Right atrium auricular region (tissue), 2 donors: ENCODE results near the gene CERS2. TPM values are rescaled to one million over a fixed set of nuclear protein-coding genes. Genes with fewer than 3 reads are reported as not detected.

Experiments used
- DNase-seq: peaks from one replicate; pipeline ENCODE4 v3.0.0-alpha.2; 2019; ENCODE audit warnings: low spot score
- H3K27ac ChIP-seq, 2 donors: fragments of 200-600 bp; sonication (generic); 1 replicate in 1 of 2; 2 replicates in 1 of 2; pipeline ENCODE4 v1.5.1; 2016 to 2019
- H3K27me3 ChIP-seq, 2 donors: fragments of 200-600 bp; sonication (generic); one replicate each; pipeline versions ENCODE4 v1.5.1 to v1.6.0; 2017 to 2019
- H3K36me3 ChIP-seq: fragments of 200-600 bp; sonication (generic); one replicate; pipeline ENCODE4 v1.5.1; 2016
- H3K4me1 ChIP-seq, 2 donors: fragments of 200-600 bp; sonication (generic); one replicate each; pipeline versions ENCODE4 v1.5.1 to v1.6.0; 2017 to 2019
- H3K4me3 ChIP-seq, 2 donors: fragments of 200-600 bp; sonication (generic); 1 replicate in 1 of 2; 2 replicates in 1 of 2; pipeline ENCODE4 v1.5.1; 2017 to 2019; ENCODE audit warnings: mild to moderate bottlenecking in 1 of 2, moderate library complexity in 1 of 2
- H3K9me3 ChIP-seq, 2 donors: fragments of 200-600 bp; sonication (generic); one replicate each; pipeline ENCODE4 v1.5.1; 2019
- CTCF ChIP-seq, 2 donors: fragments of 200-600 bp; sonication (generic); IDR thresholded peaks; one replicate each; pipeline ENCODE4 v1.5.1; 2019; ENCODE audit warnings: antibody characterized with exemption in 2 of 2
- total RNA-seq, 2 donors: library from RNA; depleted of rRNA; stranded (reverse); fragments of >200 nt; gene quantifications; one replicate each; pipeline ENCODE4 v1.1.0, GENCODE V29; 2016

CERS2 gene
- total RNA-seq: 10 to 100 TPM; 47.9 to 91.4 TPM

- TF ChIP-seq CTCF (IDR thresholded peaks at IDR 0.05): no peak
- Histone ChIP-seq H3K9me3 (no peaks in the 10 kb centered on the region), H3K27me3 (no peaks in the 10 kb centered on the region), H3K27ac (peak within 1 kb of the TSS; percentile 94 to 97), H3K4me3 (peak within 1 kb of the TSS; percentile 84 to 89), H3K4me1 (peaks cover 0 to 72% of the 10 kb centered on the region in 2 donors), H3K36me3 (no peaks in the 10 kb centered on the region)
- DNase-seq: peak; percentile 75
Observed at GRCh38 chr1:150974580-150975478, at the start of gene CERS2. TSS of gene CERS2 (minus strand) at chr1:150974835. CDS start at chr1:150969090, 5,745 bp downstream.

GRCh38 chr1:151013518-151013917 lies 38.9 kb upstream of the CERS2 start:
- no peak for TF ChIP-seq CTCF (IDR thresholded peaks at IDR 0.05)
- Histone ChIP-seq H3K4me3 (no peak overlapping the region), H3K4me1 (peaks cover 0 to 56% of the 10 kb centered on the region in 2 donors), H3K36me3 (peaks cover 14% of the 10 kb centered on the region), H3K27ac (peak overlapping the region; percentile 52 to 96), H3K27me3 (no peaks in the 10 kb centered on the region), H3K9me3 (no peaks in the 10 kb centered on the region)
- peak; percentile 72 for DNase-seq

GRCh38 chr1:151012684-151013471 lies 38.2 kb upstream of the CERS2 start:
- Histone ChIP-seq H3K36me3 (peaks cover 8% of the 10 kb centered on the region), H3K4me3 (no peak overlapping the region), H3K4me1 (peaks cover 0 to 58% of the 10 kb centered on the region in 2 donors), H3K27ac (peak overlapping the region; percentile 52 to 96), H3K9me3 (no peaks in the 10 kb centered on the region), H3K27me3 (no peaks in the 10 kb centered on the region)
- no peak for DNase-seq
- TF ChIP-seq CTCF (IDR thresholded peaks at IDR 0.05): no peak

GRCh38 chr1:151011154-151011850 lies 36.7 kb upstream of the CERS2 start:
- Histone ChIP-seq H3K36me3 (peaks cover 4% of the 10 kb centered on the region), H3K4me1 (peaks cover 0 to 70% of the 10 kb centered on the region in 2 donors), H3K27ac (peak overlapping the region; percentile 52 to 96), H3K27me3 (no peaks in the 10 kb centered on the region), H3K4me3 (no peak overlapping the region), H3K9me3 (no peaks in the 10 kb centered on the region)
- TF ChIP-seq CTCF (IDR thresholded peaks at IDR 0.05): no peak
- DNase-seq: no peak

- Histone ChIP-seq H3K4me3 (no peak overlapping the region), H3K9me3 (no peaks in the 10 kb centered on the region), H3K27me3 (no peaks in the 10 kb centered on the region), H3K27ac (peak overlapping the region in 1 of 2 donors; percentile 96), H3K36me3 (no peaks in the 10 kb centered on the region), H3K4me1 (peaks cover 0 to 73% of the 10 kb centered on the region in 2 donors)
- DNase-seq: no peak
- TF ChIP-seq CTCF (IDR thresholded peaks at IDR 0.05): no peak
Observed at GRCh38 chr1:151010346-151010726, 35.7 kb upstream of the CERS2 start.
